ENCODE data around the gene TIE1.
A peak's percentile ranks its signal among the peaks of the same experiment; 100 is the strongest.

The TIE1 gene

GRCh38 chr1:43293896-43294760, 6.7 kb upstream of the TIE1 start:
- DNase-seq, result peak; percentile 38

GRCh38 chr1:43294761-43295160, 6.0 kb upstream of the TIE1 start:
- no peak for DNase-seq

- no peak for DNase-seq
Measured at GRCh38 chr1:43296207-43296606, 4.6 kb upstream of the TIE1 start.

- DNase-seq, result no peak
Measured at GRCh38 chr1:43298055-43298454, 2.7 kb upstream of the TIE1 start.

- DNase-seq, result no peak
Measured at GRCh38 chr1:43299101-43299500, 1.7 kb upstream of the TIE1 start.

GRCh38 chr1:43302201-43302600, 1.4 kb downstream of the TIE1 start:
- DNase-seq, result no peak

- no peak for DNase-seq
Measured at GRCh38 chr1:43302721-43303470, 2.1 kb downstream of the TIE1 start.

GRCh38 chr1:43303471-43304313, 2.9 kb downstream of the TIE1 start:
- DNase-seq, result no peak

- DNase-seq, result no peak
Measured at GRCh38 chr1:43304314-43304681, 3.5 kb downstream of the TIE1 start.

- DNase-seq, result no peak
Measured at GRCh38 chr1:43304771-43305300, 4.1 kb downstream of the TIE1 start.

GRCh38 chr1:43305461-43305860, 4.7 kb downstream of the TIE1 start:
- no peak for DNase-seq

- no peak for DNase-seq
Measured at GRCh38 chr1:43305926-43306687, 5.3 kb downstream of the TIE1 start.

- no peak for DNase-seq
Measured at GRCh38 chr1:43306688-43307457, 6.1 kb downstream of the TIE1 start.

- no peak for DNase-seq
Measured at GRCh38 chr1:43307458-43308158, 6.8 kb downstream of the TIE1 start.

- DNase-seq, result no peak
Measured at GRCh38 chr1:43308635-43309404, 8.0 kb downstream of the TIE1 start.

GRCh38 chr1:43309405-43310025, 8.7 kb downstream of the TIE1 start:
- DNase-seq, result no peak

GRCh38 chr1:43311521-43311920, 10.7 kb downstream of the TIE1 start:
- DNase-seq, result no peak

- DNase-seq, result no peak
Measured at GRCh38 chr1:43312212-43312623, 11.4 kb downstream of the TIE1 start.
